GM21825 (cell line): ENCODE measurements around the gene XIRP2.
A peak's percentile ranks its signal among the peaks of the same experiment; 100 is the strongest.

Experiments used
- ATAC-seq: cut with Tn5 transposase; IDR thresholded peaks from one replicate; pipeline ENCODE4 v1.9.1; 2021; ENCODE audit warnings: mild to moderate bottlenecking, moderate library complexity; ENCODE audit not compliant: unreplicated experiment

XIRP2 gene

DNA sequence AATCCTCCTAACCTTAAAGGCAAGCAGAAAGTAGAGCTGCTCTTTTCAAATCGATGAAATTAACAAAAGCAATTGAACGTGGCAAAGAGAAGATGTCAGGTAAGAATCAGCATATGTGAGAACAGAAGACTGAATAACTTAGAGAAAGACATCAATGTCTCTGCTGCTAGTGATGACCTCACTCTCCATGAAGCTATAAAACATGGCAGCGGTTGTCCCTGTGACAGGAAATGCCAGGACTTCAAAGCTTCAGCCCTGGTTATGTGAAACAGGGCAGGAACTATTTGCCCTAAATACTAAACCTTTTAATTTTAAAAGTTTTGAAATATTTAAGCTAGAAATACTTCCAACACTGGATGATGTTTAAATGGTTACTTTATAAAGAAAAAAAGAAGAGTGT, 383.7 kb downstream of the XIRP2 start:
- no peak for ATAC-seq

DNA sequence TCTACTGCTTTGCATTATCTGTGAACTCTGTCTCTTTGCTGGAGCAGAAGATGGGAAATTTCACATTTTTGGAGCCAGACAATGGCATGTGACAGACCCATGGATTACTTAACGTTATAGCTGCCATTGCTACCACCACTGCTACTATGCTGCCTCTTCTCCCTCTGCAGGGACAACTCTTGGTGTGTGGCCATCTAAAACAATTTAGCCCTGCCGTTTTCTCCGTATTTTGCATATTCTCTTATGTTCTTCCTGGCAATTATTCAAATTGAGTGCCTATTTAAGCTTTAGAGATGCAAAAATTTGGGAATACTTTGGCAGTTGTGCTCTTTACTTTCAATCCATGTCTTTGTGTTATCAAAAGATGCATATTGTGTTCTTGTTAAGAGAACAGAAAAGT, 386.8 kb downstream of the XIRP2 start:
- no peak for ATAC-seq

DNA sequence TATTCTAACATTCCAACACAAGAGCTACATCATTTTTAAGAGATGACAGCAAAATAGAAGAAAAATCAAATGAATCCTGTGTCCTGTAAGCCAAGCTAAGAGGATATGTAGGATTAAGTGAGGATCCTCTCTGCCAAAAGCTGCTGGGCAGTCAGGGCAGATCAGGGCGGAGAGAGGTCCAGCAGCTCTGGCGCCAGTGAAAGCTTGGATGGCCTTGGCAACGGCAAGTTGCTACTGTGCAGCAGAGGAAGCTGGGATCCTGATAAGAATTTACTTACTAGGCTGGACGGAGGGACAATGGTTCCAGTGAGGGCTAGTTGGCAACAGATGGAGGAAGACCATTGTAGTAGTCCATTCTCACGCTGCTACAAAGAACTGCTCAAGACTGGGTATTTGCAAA, 391.5 kb downstream of the XIRP2 start:
- no peak for ATAC-seq

- no peak for ATAC-seq
Observed at GRCh38 chr2:167287212-167287611, 398.9 kb downstream of the XIRP2 start.

DNA sequence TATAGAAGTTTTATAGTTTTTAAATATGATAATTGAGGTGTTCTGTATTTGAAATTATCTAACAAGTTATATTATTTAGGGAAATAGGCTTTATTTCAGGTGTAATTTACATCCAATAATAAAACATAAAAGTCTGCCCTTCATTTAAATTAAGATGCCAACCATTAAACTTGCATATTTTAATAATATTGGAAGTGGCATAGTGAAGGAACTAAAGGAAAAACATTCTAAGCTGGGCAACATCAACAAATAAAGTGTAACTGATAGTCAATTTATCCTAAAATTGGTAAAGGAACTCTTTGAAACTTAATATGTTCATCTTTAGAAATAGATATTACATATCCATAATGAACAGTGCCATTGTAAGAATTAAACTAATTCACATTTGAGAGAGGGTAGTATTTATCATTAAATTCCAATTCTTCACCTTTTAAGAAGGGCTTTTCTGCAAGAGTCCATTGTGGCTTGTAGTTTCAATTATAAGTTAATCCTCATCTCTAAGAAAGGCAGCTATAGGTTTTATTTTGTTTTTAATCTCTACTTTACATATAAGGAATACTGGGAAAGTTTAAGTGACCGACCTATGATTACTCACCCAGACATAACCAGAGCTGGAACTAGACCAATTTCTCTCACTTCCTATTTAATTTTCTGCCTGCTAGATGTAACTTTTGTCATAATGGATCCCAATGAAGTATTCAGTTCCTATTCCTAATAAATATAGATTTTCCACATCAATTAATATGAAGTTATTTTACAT, 401.6 kb downstream of the XIRP2 start:
- ATAC-seq = no peak

GRCh38 chr2:167292430-167293171, 404.3 kb downstream of the XIRP2 start, which contains the start of gene B3GALT1:
B3GALT1 (plus strand) TSS chr2:167293001.
- peak; percentile 100 for ATAC-seq

DNA sequence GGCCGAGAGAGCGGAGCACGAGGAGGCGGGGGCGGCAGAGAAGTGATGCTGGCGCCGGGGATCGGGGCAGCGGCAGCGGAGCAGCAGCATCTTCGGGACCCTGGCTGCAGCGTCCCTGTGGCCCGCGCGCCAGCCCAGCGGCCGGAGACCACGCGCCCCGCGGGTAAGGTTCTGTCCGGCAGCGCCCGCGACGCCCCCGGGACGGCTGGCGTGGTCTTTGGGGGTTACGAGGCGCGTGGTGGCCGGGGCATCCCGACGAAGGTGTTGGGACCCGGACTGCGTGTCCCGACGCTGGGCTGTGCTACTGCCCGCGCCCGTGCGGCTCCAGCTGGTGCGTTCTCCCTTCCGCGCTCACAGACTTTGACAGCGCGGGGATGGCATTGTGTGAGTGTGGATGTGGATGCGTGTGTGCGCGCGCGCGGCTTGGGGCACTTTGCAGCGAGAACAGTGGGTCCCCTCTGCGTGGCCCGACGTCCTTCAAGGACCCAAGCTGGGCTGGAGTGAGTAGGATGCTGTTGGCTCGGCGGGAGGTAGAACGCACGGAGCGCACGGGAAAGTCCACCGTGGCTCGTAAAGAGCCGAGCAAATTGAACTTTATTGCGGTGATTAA, 405.0 kb downstream of the XIRP2 start:
- peak; percentile 6 for ATAC-seq

- no peak for ATAC-seq
Observed at GRCh38 chr2:167293943-167294775, 405.9 kb downstream of the XIRP2 start.

- no peak for ATAC-seq
Observed at GRCh38 chr2:167294776-167295140, 406.5 kb downstream of the XIRP2 start.

DNA sequence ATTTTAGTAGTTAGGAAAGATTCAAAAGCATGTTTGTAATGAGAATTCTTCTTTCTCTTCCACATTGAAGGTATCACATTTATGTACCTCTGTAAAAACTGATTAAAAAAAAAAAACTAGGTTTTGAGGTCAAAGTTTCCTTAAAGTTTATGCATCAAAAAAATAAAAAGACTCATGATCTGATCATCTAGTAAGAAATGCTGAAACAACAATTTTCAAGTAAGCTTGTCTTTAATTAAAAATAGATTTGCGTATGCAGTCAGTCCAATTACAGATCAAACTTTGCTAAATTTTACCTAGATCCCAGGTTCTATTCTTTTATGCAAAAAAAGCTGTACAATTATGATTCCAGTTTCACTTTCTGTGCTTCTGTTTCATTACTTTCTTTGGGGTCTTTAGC, 409.0 kb downstream of the XIRP2 start:
- ATAC-seq = no peak

DNA sequence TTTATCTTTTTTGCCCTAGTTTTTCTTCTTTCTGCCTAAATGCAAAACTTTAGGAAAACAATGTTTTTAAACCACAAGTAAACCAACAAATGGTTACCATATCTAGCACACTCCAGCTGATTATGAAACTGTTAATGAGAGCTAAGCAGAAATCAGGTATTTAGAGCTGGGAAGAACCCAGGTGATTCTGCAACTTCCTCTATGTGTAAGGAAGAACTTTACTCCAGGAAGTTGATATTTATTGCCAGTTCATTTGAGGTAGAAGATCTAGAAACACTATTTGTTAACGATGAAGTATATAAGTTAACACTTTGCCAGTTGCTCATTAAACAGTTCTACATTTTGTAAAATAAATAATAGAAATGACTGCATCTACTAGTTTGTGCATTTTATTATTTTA, 409.7 kb downstream of the XIRP2 start:
- no peak for ATAC-seq
